IPS DF 19.7 (cell line): ENCODE data around the gene HOXB9.

ENCODE experiments used
- DNase-seq: peaks from one replicate; pipeline ENCODE4 v3.0.0-alpha.2; 2013; ENCODE audit warnings: low read depth, low spot score

HOXB9 gene

DNA sequence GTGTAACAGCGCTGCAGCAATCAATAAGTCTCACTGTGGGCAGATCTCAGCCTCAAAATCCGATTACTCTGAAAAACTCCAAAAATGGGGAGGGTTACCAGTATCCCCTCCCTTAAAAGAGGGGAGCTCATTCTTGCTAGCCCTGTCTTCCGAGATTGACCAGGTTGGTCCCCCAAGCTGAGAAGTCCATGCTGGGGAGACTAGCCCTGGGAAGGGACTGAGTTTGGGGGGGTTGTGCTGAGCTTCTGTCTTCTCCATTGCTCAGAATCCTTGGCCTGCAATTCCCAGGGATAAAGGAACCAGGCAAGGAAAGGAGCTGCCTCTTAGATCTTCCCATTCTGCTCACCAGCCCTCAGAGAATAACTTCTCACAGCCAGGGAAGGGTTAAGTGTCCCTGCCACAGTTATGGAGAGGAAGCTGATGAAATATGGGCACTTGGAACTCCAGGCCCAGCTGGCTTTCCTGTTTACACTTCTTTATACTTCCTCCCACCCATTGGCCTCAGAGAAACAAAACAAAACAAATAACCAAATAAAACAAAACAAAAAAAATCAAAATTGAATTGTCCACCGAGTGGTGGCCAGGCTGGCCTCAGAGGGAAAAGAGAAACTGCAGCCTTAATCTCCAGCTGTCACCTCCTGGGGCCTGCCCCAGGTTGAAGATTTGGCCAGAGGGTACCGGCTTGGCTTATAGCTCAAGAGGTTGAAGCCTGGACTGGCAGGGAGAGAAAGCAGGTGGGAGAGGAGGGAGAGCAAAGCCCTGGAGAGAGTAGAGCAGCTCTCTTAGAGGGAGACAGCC, 38.7 kb downstream of the HOXB9 start:
- no peak for DNase-seq

DNA sequence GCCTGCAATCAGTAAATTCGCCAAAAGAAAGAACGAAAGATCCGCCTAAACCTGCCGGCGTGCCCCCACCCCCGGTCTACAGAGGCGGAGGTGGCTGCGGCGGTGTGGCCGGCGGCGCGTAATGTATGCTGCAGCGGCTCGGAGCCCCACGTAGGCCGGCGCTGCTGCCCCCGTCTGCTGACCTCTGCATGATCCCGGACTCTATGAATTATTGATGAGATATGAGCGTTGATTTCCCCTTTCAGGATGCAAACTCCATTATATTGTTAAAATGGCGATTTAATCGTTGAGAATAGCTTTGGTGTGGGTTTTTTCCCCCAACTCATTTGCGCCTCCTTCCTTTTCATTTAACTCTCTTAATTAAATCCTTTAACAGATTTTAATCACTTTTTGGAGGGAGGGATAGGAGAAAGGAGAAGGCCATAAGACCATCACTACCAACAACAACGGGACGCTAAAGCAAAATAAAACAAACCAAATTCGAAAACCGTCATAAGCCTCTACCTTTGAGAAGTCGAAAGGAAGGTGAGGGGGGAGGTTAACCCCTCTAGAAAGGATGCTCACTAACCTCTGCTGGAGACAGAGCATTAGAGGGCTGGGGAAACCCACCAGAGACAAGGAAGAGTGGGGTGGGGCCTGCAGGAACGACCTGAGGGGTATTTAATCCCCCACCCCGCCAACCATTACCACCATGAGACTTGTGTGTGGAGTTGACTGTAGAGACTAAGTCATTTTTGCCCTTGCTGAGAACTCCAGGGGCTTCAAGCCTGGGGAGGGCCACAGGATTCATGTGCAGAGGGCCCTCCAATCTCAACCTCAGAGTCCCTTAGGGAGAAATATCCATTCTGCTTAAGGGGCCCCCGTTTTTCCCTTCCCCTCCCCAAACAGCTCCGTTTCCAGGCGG, 39.6 kb downstream of the HOXB9 start:
- DNase-seq: no peak

DNA sequence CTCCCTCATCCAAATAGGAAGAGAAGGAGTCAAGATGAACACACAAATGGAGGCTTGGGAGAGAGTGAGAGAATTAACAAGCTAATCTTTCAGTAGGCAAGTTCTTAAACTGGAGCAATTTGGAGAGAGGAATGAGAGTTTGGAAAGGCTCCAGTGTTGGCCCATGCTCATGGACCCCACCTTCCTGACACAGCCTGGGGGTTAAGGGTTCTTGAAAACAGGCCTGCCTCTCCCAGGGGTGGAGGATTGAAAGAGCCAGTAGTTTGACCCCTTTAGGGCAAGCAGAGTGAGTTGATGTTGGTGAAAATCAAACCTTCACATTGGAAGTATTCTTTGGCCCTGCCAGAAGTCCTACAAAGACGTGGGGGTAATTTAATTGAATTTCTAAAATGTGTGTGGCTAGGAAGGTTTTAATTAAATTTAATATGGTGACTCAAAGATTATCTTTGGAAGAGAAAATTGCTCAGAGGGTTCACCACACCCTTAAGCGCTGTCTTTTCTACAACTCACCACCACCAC, 41.9 kb downstream of the HOXB9 start:
- no peak for DNase-seq

DNA sequence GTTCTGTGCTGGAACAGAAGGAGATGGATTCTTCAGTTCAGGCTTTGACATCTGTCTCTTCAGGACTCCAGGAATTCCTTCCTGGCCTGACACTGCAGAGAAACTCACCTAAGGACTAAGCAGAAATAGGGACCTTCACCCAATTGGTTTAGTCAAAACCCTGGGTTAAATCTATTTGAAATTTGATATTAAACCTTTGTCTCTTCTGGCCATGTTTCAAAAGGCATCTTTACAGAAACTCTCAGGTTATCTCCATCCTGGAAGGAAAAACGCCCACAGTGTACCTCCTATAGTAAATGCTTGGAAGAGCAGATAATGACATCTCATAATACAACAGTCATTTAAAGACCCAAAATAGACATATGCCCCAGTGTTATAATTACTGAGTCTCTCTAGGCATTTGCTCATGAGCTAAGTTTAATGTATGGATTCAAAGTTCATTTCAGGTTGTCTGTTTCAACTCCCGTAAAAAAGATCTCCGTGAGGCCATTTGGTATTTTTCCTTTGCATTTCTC, 42.4 kb downstream of the HOXB9 start:
- no peak for DNase-seq

DNA sequence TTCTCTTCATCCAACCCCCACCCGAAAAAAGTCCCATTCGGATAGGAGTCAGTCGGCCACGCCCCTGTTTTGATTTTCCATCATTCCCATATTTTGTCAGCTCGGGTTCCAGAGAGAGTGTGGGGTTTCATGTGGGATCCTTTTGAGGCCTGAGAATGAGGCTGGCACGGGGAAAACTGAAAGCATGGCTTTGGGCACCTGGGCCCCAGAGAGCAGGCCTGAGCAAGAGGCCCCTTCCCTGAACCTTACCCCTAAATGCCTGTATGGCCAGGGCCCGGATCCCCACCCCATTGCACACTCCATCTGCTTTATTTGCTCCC, 43.4 kb downstream of the HOXB9 start:
- no peak for DNase-seq

DNA sequence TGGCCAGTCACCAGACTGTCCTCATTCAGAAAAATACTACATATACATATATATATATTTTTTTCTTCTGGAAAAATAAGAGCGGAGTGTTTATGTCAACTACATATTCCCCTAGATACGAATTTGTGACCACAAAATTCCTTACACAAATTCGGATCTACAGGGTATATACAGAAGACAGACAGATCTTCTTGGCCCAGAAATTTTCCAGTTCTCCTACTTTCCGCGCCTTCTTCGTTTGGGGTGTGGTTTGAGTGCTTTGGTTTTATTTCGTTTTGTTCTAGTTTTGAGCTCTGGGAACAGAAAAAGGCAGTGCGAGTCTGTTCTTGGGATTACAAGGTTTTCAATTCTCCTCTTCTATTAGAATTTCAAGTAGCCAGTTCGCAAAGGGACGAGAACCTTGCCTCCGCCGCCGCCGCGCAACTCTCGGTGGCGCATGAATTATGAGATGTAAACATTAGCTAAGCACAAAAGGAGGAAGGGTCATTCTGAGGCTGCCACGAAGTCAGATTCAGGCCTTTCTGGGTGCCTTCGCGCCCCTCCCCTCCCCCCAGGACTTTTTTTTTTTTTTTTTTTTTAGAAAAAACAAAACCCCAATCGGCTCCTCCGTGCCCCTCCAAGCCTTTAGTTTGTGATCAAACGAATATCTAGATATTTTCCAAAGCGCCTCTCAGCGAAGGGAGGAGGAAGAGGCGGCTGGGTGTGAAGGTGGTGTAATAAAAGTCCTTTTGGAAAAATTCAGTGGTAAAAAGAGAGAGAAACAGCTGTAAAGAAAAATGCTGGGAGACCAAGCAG, 46.2 kb downstream of the HOXB9 start:
- no peak for DNase-seq

DNA sequence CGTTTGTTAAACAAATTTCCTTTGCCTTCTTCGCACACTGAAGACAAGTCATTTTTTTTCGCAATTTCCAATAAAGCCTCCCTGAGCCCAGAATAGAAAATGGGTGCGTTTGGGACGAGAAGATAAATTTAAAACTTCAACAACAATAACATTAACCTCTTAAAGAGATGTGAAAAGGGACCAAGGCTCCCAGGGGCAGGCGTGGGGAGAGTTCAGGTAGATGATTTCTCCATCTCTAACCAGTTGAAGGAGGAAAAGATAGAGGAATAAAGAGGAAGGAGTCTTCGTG, 46.7 kb downstream of the HOXB9 start:
- no peak for DNase-seq

DNA sequence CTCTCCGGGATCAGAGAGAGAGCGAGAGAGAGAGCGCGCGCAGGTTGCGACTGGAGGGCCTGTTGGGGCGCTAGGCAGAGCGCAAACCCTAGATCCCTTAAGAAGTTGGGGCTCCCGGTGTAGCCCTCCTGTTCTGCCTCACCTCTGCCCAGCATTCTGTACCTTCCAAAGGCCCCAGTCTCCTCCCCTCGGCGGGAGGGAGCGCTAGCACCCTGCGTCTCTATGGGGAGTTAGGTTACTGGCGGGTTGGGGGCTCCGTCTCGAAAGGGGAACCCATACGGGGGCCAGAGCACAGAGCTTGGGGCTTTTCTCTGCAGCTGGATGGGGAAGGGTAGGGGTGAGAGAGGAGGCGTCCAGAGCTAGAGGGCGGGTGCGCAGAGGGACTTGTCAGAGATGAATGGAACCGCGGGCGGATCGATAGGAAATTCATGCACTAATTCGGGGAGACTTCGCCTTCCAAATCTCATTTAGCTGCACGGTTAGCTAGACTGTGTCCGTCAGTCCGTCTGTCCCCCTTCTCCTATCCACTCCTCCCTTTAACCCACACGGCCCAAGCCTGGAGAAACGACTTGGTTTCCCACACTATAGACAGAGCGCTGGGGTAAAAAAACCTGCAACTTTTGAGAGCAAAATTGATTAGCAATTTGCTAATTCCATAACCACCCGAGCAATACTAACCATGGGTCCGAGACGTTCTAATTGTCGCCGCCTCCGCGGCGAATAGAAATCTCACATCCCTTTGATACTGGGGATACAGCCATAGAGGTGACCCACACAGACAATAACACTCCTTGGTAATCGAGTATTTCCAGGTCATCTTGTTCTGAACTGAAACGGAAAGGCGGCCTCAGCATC, 47.3 kb downstream of the HOXB9 start:
- no peak for DNase-seq

DNA sequence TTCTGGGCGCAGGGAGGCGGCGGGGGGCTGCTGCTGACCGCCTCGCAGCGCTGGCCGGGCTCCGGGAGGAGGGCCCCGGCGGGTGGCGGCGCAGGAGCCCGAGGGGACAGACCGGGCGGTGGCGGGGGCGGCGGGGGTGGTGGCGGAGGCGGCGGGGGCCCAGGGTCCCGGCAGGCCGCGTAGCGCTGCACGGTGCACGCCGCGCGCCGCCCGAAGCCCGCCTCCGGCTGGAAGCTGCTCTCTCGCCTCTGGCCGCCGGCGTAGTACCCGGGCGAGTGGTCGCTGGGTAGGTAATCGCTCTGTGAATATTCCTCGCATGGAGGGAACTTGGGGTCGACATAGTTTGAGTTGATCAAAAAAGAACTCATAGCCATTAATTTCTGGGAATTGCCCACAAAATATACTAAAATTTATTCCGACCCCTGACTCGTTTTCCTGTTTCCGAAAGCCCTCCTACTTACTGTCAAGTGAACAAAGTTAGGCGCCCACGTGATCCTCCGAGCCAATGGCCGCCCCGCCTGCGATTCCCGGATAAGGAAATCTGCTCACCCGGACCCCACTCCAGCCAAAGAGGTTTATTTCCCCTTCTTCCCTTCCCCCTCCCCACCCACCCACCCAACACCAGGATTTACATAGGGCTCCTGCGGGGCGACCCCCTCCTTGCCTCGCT, 48.1 kb downstream of the HOXB9 start, which contains the start of gene HOXB4:
TSS of gene HOXB4 (minus strand) at position 405 of the 670 bp plus-strand sequence. CDS start at position 374, 31 bp downstream.
- no peak for DNase-seq

DNA sequence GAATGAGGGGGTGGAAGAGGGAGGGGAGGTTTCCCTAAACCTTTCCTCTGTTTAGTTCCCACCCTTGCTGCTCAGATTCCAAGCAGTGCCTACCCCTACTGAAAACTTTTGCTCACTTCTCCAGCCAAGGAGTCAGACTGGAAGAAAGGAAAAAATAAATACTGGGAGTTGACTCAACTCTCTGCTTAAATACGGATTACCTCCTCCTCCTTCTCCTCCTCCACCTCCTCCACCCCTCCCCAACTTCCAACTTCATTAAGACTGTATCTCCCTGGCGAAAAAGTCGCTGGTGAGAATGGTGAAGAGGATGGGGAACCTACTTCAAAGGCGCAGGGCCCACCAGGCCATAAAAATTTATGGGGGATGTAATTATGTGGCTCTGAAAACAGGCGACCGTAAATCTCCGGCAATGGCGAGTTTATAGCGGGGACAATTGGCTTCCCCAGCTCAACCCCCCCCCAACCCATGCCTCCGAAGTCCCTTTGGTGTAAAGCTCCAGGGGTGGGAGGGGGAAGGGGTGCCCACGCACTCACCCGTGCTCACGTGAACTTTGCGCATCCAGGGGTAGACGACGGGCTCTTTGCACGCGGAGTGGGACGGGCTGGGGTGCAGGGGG, 48.7 kb downstream of the HOXB9 start:
- DNase-seq: no peak

DNA sequence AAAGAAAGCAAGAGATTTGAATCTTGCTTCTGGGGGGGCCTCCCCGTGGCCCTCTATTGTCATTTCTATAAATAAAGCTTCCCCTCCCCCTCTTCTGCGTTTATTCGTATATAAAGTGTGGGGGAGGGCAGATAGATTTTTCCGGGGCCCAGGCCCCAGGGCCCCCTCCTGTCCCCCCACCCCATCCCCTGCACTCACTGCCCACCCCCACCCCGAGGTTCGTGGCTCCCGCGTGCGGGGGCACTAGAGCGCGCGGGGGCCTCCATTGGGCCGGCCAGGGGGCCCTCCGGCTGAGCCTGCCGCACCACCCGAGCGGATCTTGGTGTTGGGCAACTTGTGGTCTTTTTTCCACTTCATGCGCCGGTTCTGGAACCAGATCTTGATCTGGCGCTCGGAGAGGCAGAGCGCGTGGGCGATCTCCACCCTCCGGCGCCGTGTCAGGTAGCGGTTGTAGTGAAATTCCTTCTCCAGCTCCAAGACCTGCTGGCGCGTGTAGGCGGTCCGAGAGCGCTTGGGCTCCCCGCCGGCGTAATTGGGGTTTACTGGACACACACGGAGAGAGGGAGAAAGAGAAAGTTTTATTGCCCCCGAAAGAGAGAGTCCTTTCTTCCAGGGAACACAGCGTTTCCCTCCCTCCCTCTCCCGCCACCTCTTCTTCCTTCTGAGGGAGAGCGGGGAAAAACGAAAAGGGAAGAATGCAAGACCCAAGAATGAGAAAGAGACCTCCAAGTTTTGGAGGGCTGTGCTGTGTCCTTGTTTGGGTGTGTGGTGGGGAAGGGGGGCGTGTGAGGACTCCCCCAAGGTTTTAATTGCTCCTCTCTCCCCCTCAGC, 49.5 kb downstream of the HOXB9 start:
- no peak for DNase-seq

DNA sequence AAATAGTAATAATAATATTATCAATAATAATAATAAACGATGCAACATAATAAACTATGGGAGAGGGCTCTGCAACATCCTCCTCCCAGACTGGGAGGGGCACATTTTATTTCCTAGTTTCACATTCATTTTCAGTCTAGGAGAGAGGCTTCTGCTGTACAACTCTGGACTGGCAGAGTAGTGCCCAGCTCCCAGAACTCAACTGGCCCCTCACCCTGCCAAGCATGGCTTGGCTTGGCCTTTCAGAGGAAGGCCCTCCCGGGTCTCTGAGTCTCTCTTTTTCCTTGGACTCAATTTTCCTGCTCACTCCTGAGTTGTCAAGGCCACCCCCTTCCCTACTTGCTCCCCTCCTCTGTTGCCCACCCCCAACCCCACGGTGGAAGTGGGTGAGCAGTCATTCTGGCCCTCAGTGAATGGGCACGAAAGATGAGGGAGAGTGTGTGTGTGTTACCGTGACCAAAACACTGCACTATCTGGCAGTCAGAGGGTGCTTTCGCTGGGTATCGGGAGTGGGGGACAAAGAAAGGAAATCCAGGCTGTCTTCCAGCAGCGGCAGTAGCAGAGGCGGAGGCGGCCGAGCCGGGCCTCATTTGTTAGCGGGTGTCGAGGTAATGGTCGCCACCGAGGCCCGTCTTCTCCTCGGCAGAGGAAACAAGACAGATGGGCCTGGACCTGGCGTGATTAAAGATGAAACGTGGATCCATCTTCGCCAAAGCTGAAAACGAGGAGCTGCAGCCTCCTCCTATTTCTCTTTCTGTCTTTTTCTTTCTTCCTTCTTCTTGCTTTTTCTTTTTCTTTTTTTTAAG, 50.3 kb downstream of the HOXB9 start:
- no peak for DNase-seq

DNA sequence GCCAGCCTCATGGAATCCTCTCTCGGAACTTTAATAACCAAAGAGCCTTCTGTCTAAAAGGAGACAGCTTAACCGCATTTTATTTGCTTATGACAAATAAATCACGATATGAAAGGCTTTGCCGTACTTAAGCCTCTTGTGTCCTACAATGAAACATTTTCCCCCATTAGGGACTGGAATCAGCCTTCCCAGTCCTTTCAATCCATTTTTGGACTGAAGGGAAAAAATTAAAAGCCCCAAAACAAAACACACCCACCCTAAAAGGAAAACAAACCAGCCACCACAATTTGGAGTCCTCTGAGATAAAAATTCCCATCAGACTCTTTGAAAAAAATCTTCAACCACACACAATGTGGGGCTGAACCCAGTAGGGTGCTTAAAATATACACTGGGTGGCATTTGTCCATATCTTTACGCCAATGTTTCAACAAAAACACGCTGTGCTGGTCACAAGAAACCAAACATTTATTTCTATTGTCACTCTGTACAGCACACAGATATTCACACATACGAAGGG, 51.0 kb downstream of the HOXB9 start:
- DNase-seq: no peak

DNA sequence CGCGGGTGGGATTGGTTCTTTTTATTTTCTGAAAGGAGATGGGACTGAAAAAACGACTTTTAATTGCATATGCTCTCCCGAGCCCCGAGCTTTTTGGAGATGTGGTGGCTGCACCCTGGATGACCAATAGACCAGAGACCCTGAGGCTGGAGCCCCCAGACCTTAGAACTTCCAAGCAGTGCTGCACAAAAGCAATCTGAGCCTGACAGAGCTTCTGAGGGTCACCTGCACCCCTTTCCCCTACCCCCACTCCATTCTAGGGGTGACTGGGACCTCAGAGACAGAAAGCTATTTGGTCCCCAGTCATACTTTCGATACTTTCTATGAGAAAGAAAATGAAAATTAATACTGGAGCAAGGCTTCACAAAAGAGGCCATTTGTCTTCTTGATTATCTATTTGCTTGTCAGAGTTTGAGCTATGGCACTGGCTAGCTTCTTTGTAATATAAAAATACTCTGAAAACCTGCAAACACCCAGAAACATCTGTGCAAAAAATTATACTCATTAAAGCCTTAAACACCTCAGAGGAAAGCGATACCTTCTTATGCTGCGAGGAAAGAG, 51.6 kb downstream of the HOXB9 start:
- no peak for DNase-seq

DNA sequence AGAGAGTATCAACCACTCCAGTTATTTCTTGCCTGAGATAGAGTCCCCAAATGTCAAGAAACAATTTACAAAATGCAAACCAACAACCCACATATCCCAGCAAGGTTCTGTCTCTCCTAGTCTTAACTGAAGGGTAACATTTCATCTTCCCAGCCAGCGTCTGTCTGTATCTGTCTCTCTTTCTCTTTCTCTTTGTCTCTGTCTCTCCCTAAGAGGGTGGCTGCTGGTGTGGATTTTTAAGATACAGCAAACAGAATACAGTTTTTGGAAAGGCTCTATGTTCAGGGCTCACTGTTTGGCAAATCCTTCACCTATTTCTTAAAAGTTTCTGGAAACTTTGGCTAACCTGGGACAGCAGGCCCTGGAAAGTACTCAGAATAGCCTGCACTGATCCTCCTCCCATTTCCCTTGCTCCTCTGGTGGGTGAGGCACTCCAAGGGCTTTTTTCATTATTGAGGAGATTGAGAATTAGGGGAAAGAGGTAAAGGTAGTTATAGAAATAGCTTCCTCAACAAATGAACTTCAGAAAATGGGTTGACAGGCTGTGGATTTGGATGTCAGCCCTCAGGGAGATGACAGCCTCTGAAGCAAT, 54.2 kb downstream of the HOXB9 start:
- no peak for DNase-seq
